Activated CD8-positive, alpha-beta memory T cell treated with anti-CD3 and anti-CD28 coated beads, Interleukin-2, amount 50 U/mL, for 1 hour (primary cell): ENCODE data around the gene LRP1B.

Experiments used
- DNase-seq: peaks from one replicate; pipeline ENCODE4 v3.0.0-alpha.2; 2020; ENCODE audit errors: extremely low read depth

Gene LRP1B

GRCh38 chr2:142041105-142041504 lies 89.7 kb downstream of the LRP1B start:
- DNase-seq, result no peak

GRCh38 chr2:142040556-142040955 lies 90.3 kb downstream of the LRP1B start:
- DNase-seq, result no peak

GRCh38 chr2:142038826-142039225 lies 92.0 kb downstream of the LRP1B start:
- DNase-seq, result no peak

GRCh38 chr2:142037744-142038143 lies 93.1 kb downstream of the LRP1B start:
- no peak for DNase-seq

- no peak for DNase-seq
These were observed 93.8 kb downstream of the LRP1B start for GRCh38 chr2:142037066-142037465.

- DNase-seq, result no peak
These were observed 97.4 kb downstream of the LRP1B start for GRCh38 chr2:142033393-142033792.

- DNase-seq, result no peak
These were observed 99.2 kb downstream of the LRP1B start for GRCh38 chr2:142031656-142032055.

GRCh38 chr2:142030735-142031134 lies 100.1 kb downstream of the LRP1B start:
- DNase-seq, result no peak

- DNase-seq, result no peak
These were observed 100.8 kb downstream of the LRP1B start for GRCh38 chr2:142029974-142030373.

- DNase-seq, result no peak
These were observed 105.4 kb downstream of the LRP1B start for GRCh38 chr2:142025394-142025793.

- no peak for DNase-seq
These were observed 110.4 kb downstream of the LRP1B start for GRCh38 chr2:142020368-142020767.

GRCh38 chr2:142014536-142014935 lies 116.3 kb downstream of the LRP1B start:
- no peak for DNase-seq

GRCh38 chr2:142012797-142013196 lies 118.0 kb downstream of the LRP1B start:
- DNase-seq, result no peak

- no peak for DNase-seq
These were observed 120.1 kb downstream of the LRP1B start for GRCh38 chr2:142010477-142011270.

GRCh38 chr2:142008135-142008744 lies 122.6 kb downstream of the LRP1B start:
- no peak for DNase-seq

GRCh38 chr2:141994066-141994465 lies 136.8 kb downstream of the LRP1B start:
- no peak for DNase-seq

- DNase-seq, result no peak
These were observed 138.1 kb downstream of the LRP1B start for GRCh38 chr2:141992695-141993094.

- no peak for DNase-seq
These were observed 162.4 kb downstream of the LRP1B start for GRCh38 chr2:141968433-141968832.

GRCh38 chr2:141967980-141968379 lies 162.8 kb downstream of the LRP1B start:
- DNase-seq, result no peak

- no peak for DNase-seq
These were observed 163.3 kb downstream of the LRP1B start for GRCh38 chr2:141967503-141967902.

GRCh38 chr2:141959941-141960340 lies 170.9 kb downstream of the LRP1B start:
- no peak for DNase-seq

- no peak for DNase-seq
These were observed 171.8 kb downstream of the LRP1B start for GRCh38 chr2:141959016-141959415.

- no peak for DNase-seq
These were observed 172.9 kb downstream of the LRP1B start for GRCh38 chr2:141957827-141958450.
